SKM-1 treated with dmso at 0.1 percent for 144 hours (cell line): ENCODE data around the gene DEF6.

ENCODE experiments used
- DNase-seq: peaks from one replicate; lab custom pipeline; 2025; ENCODE audit not compliant: unreplicated experiment; lab: John Stamatoyannopoulos, UW

The DEF6 gene

DNA sequence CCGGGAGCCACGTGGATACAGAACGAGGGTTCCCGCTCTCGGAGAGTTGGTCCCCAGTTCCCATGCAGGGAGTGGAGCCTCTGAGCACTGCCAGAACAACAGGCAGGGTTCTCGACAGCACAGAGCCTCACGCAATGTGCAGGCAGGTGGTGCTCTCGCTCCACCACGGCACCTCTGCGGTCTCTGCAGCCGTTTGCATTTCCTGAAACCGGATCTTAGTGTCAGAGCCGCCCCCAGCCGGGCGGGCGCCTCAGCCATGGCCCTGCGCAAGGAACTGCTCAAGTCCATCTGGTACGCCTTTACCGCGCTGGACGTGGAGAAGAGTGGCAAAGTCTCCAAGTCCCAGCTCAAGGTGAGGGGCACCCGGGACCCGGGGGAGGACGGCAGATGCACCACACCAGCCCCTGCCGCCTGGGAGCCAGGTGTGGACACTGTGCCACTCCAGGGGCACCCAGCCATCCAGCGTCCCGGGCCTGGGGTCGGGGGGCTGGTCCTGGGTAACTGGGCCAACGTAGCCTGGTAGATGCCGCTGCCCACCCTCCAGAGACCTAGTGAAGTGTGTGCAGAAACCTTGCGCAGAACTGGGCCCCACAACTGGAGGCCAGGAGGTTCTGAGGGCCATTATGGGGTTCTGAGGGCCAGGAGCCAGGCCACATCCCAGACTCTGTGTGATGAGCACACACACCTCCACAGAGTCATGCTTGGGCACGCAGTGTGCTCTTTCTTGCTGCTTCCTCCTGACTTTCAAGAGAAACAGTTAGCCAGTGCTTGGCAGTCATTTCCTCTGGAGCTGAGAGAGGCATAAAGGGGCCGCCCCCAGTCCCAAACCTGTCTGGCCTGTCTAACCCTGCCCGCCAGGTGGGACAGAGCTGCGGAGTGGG is at the start of gene DEF6:
TSS of gene DEF6 (plus strand) at position 218 of the 881 bp plus-strand sequence. CDS start at position 257, 39 bp downstream.
- peak; percentile 88 for DNase-seq

DNA sequence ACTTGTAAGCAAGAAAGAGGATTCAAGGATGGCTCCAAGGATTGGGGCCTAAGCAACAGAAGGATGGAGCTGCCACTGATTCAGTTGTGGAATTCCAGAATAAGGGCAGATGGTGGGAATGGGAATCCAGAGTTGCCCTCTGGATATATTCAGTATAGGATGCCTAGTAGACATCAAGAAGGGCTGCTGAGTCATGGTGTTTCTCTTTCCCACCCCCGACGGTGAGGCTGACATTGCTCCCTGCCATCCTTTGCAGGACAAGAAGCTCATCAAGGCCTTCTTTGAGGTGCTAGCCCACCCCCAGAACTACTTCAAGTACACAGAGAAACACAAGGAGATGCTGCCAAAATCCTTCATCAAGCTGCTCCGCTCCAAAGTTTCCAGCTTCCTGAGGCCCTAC is 49.3 kb upstream of the DEF6 start:
- no peak for DNase-seq

DNA sequence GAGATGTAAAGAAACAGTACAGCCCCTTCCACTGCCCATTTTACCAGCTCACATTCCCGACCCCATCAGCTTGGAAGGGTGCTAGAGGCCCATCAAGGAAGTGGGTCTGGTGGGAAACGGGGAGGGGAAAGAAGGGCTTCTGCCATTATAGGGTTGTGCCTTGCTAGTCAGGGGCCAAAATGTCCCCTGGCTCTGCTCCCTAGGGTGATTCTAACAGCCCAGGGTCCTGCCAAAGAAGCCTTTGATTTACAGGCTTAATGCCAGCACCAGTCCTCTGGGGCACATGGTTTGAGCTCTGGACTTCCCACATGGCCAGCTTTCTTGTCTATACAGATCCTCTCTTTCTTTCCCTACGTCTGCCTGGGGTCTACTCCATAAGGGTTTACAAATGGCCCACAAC is 48.7 kb upstream of the DEF6 start:
- DNase-seq, result no peak

DNA sequence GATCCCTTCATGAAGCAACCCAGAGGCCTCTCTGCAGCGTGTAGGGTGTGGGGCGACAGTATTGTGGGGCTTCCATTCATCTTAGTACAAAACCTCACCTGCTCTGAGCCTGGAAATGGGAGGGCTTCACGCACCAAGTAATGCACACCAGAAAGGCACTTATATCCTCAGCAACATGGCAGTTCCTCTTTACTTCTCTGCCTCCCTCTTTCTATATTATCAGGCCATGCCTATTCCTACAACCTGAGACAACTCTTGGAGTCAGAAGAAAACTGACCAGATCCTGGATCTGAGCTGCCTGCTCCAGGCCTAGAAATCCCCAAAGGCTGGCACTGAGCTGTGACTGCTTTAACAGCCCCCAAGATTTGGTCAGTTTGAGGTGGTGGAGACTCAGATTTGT is 45.7 kb upstream of the DEF6 start:
- DNase-seq, result no peak

- no peak for DNase-seq
Measured at GRCh38 chr6:35253249-35253648, 44.4 kb upstream of the DEF6 start.

- DNase-seq, result no peak
Measured at GRCh38 chr6:35258336-35258735, 39.3 kb upstream of the DEF6 start.

DNA sequence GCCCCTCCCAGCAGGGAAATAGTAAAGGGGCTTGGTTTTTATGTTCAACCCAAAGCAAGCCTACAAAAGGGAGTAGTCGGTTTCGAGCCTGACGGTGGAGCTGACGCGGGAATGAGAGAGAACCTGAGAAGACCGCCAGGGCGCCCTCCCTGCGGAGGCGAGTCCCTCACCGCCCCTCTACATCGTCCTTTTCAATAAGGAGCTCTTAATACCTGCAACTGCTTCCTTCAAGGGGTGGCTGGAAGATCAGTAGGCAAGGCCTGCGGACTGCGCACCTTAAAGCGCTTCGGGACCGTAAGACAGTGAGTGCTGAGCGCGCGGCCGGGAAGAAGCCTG is 38.8 kb upstream of the DEF6 start:
- DNase-seq, result no peak

GRCh38 chr6:35259194-35259947 is 38.2 kb upstream of the DEF6 start, which contains the start of gene ZNF76:
ZNF76 (plus strand) TSS chr6:35259735; CDS start chr6:35281152, 21,417 bp downstream.
- peak; percentile 89 for DNase-seq

DNA sequence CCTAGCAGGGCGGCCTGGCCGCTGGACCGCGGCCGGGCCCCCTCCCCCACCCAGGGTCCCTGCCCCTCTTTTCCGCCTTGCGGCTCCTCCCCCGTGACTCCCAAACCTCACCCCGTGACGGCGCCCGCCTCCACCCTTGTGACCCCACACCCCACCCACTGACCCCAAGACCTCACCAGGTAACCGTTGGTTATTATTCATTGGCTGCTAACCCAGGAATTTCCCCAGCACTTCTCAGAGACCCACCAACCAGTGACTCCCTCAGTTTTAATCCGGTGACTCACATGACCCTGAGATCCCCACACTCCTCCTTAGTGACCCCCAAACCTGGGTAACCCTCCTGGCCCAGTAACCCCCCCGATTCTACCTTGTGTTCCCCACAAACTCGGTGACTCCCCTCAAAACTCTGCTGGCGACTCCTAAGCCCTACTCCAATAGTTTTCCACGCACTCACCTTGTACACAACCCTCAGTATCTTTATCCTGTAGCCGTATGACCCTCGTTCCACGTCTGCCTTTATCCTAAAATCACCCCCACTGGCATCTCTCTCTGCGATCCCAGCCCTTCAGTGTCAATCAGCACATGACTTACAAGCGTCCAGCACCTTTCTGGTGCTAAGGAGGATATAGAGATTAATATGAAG is 37.5 kb upstream of the DEF6 start:
- DNase-seq, result peak; percentile 12

DNA sequence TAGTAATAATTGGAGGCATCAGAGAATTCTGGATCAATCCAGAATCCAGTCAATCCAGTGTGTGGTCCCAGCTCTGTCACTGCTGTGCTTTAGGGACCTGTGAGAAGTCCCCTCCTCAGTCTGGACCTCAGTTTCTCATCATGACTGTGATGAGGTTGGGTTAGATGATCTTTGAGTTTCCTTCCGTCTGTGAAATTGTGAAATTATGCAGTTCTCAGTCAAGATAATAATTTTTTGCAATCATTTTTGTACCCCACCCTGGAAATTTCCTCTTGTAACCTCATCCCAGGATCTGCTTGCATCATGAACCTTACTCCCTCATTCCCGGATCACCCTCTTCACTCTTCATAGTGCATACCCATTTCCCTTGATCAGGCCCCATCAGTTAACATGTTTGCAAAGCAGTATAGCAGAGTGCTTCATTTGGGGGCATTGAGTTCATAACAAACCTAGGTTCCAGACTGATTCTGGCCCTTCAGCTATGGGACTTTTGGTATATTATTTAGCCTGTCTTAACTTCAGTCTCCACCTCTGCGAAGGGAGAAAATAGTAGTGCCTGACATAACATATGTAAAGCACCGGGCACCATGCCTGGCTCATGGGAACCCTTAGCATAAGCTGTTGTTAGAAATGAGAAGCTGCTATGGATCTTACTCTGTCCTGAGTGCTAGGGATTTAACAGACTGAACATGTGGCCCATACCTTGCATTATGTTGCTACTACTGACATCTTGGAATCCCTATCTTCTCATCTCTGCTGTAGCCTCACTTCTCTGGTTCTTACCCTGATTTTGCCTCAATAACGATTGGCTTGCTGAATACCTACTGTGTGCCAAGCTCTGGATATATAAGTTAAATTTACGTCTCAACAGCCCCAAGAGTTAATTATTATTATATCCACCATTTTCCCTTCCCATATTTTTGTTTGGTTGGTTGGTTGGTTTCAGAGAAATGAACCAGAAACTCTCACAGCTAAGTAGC is 36.7 kb upstream of the DEF6 start:
- no peak for DNase-seq

DNA sequence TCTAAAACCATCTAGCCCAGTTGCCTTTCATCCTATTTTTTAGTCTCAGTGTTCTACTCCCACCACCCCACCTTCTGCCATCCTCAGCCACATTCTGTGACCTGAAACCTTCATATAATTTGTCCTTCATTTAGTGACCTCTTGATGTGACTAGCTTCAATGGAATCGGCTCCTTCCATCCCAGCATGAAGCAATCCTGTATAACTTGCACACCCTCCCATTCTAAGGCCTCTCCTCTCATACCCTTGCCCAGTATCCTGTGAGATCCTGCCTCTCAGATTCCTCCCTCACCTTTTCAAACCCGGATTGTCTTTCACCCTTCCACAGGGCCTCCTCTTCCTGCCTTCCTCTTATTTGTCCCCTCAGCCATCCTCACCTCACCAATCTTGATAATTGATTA is 35.0 kb upstream of the DEF6 start:
- DNase-seq, result no peak

- DNase-seq, result no peak
Measured at GRCh38 chr6:35264550-35265274, 32.9 kb upstream of the DEF6 start.

DNA sequence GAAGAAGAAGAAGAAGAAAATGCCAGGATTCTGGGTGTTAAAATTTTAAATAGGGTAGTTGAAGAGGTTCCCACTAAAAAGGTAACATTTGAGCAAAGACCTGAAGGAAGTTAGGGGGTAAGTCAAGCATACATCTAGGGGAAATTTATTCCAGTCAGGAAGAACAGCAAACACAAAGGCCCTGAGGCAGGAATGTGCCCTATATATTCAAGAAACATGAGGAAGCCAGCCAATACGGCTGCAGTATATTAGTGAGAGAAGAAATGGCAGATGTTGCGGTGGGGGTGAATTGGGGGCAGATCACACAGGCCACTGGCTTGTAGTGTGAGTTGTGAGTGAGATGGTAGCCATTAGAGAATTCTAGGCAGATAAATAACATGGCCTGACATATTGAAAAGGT is 32.1 kb upstream of the DEF6 start:
- DNase-seq, result no peak

DNA sequence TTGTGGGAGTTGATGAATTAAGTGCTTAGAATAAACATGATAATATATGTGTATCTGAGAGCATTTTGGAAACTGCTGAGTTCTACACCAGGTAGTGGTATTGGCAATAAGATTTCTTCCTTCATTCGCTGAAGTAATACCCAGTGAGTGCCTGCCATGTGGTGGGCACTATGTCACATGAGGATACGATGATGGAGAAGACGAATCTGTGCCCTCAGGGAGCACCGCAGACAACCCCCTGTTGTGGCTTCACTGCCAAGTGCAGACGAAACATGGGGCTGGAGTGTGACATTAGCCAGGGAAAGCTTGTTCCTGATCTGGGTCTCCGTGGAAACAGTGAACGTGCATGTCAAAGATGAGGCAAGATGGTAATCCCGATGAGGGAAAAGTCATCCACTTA is 30.2 kb upstream of the DEF6 start:
- DNase-seq, result no peak

GRCh38 chr6:35267897-35268296 is 29.7 kb upstream of the DEF6 start:
- DNase-seq, result no peak

- no peak for DNase-seq
Measured at GRCh38 chr6:35272005-35272404, 25.6 kb upstream of the DEF6 start.

- DNase-seq, result no peak
Measured at GRCh38 chr6:35273822-35274559, 23.6 kb upstream of the DEF6 start.

GRCh38 chr6:35275744-35276260 is 21.8 kb upstream of the DEF6 start:
- DNase-seq, result no peak

GRCh38 chr6:35278708-35279107 is 18.9 kb upstream of the DEF6 start:
- no peak for DNase-seq
